NCI-H510A treated with DMSO at 0.1 percent for 48 hours (cell line): Measurements from ENCODE around the gene CUL9.
A peak's percentile ranks its signal among the peaks of the same experiment; 100 is the strongest.

Experiments
- DNase-seq: peaks from one replicate; lab custom pipeline; 2025; lab: John Stamatoyannopoulos, UW

The CUL9 gene

DNA sequence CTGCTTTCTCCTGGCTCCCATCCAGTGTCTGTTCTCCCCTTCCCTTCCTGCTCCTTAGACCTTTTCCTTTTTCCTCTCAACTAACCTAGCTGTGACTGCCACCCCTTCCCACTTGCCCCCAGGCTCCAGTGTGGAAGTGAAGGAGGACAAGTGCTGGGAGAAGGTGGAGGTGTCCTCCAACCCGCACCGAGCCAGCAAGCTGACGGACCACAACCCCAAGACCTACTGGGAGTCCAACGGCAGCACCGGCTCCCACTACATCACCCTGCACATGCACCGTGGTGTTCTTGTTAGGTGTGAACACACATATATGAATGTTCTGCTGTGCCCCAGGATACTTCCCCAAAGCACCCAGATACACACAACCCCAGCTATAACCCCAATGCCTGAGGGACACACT, 18.5 kb downstream of the CUL9 start:
- DNase-seq, result no peak

DNA sequence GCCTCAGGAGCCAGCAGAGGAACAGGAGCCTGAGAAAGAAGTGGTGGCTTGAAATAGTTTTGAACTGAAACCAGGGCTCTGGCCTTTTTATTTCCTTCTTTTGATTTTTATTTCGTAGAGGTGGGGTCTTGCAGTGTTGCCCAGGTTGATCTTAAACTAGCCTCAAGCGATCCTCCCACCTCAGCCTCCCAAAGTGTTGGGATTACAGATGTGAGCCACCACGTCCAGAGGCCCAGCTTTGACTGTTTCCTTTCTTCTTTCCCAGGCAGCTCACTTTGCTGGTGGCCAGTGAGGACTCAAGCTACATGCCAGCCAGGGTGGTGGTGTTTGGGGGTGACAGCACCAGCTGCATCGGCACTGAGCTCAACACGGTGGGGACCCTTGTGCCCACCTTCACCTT, 20.5 kb downstream of the CUL9 start:
- DNase-seq, result no peak

DNA sequence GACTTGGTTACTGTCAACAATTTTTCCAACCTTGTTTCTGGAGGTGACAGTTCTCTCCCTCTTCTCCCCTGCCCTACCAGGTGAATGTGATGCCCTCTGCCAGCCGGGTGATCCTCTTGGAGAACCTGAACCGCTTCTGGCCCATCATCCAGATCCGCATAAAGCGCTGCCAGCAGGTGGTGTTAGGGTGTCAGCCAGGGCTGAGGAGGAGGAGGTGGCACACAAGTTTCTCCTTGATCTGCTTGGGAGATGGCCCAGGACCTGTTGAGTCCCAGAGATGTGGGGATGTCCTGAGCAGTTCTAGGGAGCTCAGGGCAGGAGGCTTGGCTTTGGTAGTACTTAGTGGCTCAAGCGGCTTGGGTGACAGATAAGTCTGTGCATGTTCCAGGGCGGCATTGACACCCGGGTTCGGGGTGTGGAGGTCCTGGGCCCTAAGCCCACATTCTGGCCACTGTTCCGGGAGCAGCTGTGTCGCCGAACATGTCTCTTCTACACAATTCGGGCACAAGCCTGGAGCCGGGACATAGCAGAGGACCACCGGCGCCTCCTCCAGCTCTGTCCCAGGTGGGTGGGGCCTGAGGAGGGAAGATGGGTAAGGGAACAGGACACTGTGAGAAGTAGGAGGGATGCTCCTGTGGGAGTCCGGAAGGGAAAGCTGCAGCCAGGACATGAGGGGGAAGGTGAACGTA, 21.2 kb downstream of the CUL9 start:
- DNase-seq, result no peak

DNA sequence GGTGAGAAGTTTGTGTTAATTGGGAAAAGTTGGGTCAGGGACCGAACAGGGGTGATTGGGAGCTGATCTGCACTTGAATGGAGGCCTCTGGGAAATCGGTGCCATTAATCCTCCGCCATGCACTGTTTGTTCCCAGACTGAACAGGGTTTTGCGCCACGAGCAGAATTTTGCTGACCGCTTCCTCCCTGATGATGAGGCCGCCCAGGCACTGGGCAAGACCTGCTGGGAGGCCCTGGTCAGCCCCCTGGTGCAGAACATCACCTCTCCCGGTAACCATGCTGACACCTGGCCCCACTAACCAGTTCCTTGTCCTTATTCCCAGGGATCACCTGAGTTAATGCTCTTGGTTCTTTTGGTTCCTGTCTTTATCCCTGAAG, 21.7 kb downstream of the CUL9 start:
- DNase-seq, result no peak

DNA sequence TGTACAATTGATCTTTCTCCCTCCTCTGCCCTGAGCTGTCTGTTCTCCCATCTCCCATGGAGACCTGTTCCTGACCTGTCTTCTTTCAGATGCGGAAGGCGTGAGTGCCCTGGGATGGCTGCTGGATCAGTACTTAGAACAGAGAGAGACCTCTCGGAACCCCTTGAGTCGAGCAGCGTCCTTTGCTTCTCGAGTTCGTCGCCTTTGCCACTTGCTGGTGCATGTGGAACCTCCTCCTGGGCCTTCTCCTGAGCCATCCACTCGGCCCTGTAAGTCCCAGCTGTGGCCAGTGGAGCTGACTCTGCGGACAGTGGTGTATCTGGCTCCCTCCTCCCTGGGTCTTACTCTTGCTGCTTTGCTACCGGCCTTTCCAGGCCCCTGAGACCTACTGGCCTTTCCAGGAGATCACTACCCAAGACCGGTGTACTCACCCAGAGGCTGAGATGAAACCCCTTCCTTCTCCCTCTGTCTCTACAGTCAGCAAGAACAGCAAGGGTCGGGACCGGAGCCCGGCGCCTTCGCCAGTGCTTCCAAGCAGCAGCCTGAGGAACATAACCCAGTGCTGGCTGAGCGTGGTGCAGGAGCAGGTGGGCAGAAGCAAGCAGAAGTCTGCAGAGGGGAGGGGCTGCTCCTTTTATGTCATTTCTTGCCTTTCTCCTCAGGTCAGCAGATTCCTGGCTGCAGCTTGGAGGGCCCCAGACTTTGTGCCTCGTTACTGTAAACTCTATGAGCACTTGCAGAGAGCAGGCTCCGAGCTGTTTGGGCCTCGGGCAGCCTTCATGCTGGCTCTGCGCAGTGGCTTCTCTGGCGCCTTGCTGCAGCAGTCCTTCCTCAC, 22.5 kb downstream of the CUL9 start:
- DNase-seq, result no peak

DNA sequence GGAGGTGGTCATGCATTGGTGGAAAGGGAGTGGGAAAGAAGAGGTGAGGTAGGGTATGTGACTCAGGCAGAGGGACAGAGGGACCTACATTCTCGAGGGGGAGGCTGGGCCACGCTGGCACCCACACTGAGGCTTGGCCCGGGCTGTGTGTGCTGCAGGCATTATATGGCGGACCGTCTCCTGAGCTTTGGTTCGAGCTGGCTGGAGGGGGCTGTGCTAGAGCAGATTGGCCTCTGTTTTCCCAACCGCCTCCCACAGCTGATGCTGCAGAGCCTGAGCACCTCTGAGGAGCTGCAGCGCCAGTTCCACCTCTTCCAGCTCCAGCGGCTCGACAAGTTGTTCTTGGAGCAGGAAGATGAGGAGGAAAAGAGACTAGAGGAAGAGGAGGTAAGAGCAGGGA, 23.9 kb downstream of the CUL9 start:
- no peak for DNase-seq

DNA sequence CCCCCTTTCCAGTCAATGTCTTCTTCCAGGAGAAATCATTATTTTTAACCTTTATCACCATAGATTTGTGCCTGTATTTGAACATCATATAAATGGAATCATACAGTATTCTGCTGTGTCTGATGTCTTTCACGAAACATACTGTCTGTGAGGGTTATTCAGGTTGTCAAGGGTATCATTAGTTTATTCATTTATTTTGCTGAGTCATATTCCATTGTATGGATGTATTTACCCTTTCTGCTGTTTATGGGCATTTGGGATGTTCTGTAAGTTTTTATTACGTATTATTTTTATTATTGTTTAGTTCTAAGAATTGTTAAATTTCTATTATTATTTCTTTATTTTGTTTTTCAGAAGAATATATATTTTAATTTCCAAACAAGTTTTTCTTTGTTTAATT, 25.3 kb downstream of the CUL9 start:
- DNase-seq, result no peak

DNA sequence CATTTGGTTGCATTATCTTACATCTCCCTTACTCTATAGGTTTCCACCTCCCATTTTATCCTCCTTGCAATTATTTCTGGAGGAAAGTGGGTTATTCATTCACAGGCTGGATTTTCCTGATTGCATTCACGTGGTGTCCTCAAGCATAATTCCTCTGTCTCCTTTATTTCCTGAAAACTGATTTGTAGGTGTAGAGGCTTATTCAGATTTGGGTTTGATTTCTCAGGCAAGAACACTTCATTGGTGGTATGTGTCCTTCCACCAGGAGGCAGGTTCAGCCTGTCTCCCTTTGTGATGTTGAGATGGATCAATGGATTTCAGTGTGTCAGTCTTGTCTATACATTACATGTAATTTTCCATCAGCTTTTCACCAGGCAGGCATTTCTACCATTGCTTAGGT, 30.0 kb downstream of the CUL9 start:
- no peak for DNase-seq

DNA sequence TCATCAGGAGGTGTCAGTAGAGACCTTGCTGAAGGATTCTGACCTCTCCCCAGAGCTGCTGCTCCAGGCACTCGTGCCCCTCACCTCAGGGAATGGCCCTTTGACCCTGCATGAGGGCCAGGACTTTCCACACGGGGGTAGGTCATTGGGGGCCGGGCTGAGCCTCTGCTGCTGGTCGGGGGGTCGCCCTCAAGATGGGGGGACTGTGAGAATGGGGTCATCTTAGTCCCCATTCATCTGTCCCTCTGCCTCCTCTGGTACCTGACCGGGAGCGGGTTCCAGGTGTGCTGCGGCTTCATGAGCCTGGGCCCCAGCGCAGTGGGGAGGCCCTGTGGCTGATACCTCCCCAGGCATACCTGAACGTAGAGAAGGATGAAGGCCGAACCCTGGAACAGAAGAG, 31.4 kb downstream of the CUL9 start:
- DNase-seq, result no peak

DNA sequence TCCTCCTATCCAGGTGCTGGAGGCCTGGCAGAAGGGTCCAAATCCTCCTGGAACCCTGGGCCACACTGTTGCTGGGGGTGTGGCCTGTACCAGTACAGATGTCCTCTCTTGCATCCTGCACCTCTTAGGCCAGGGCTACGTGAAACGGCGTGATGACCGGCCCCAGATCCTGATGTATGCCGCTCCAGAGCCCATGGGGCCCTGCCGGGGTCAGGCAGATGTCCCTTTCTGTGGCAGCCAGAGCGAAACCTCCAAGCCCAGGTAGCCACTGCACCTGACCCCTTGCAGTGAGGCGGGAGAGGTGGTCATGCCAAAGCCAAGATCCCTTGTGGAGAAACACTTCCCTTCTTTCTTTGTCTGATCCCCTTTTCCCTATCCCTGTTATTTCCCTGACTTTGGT, 33.1 kb downstream of the CUL9 start:
- no peak for DNase-seq

DNA sequence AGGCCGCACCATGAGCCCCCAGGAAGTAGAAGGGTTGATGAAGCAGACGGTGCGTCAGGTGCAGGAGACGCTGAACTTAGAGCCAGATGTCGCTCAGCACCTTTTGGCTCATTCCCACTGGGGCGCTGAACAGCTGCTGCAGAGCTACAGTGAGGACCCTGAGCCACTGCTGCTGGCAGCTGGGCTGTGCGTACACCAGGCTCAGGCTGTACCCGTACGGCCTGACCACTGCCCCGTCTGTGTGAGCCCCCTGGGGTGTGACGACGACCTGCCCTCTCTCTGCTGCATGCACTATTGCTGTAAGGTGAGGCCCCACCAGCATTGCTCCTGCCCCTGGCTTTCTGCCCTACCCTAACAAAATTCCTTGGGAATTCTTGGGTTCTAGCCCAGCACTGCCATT, 34.2 kb downstream of the CUL9 start:
- DNase-seq, result no peak

DNA sequence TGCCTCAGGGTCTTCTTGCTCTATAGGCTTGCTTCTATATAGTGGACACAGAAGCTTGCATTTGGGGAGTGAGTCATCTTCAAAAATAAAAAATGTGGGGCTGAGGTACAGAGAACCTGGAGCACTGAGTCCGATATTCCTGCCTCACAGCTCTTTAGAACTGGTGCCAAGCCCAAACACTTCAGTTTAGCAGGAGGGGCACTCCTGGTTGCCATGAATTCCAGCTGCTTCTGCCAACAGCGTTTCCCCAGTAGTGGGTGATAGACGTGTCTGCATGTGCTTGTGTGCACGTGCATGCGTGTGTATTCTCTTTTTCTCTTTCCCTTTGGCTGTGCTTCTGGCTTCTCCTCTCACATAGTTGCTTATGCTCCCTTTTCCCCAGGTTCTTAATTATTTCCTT, 35.4 kb downstream of the CUL9 start:
- DNase-seq, result no peak

DNA sequence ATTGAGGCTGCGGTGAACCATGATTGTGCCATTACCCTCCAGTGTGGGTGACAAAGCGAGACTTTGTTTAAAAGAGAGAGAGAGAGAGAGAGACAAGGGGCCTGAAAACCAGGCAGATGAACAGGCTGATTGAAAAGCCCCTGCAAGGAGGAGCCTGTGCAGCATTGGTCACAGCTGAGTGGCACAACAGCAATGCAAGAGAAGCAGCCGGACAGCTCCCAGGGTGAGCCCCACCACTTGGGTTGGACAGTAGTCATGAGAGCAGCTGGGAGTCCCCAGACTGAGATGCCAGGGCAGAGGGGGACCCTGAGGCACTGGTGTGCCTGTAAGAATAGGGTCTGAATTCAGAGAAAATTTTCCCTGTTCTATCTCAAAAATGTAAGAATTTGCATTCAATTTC, 37.1 kb downstream of the CUL9 start:
- DNase-seq, result no peak

DNA sequence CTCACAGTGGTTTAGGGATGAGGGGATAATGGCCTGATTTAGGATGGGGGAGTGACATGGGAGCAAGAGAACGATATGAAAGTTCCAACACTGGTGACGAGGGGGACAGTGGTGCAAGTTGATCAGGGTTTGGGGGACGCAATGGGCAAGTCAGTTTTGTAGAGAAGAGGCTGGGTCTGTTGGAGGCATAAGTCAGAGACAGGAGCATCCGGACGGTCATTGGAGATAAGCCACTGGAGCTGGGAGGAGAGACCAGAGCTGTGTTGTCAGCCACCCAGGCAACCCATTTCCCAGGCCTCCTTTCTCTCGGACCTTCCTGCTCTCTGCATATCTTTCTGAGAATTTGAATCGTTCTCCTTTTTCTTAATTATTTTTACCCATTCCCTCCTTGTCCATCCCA, 37.8 kb downstream of the CUL9 start:
- DNase-seq, result no peak

DNA sequence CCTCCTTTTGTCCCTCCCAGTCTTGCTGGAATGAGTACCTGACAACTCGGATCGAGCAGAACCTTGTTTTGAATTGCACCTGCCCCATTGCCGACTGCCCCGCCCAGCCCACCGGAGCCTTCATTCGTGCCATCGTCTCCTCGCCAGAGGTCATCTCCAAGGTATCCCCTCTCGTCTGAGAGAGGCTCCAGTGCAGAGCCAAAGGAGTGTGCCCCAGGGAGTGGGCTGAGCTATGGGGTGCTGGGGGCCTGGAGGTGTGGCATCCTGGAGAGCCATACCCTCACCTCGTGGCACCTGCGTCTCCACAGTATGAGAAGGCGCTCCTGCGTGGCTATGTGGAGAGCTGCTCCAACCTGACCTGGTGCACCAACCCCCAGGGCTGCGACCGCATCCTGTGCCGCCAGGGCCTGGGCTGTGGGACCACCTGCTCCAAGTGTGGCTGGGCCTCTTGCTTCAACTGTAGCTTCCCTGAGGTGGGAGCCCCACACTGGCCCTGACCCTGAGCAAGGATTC, 38.5 kb downstream of the CUL9 start:
- no peak for DNase-seq

DNA sequence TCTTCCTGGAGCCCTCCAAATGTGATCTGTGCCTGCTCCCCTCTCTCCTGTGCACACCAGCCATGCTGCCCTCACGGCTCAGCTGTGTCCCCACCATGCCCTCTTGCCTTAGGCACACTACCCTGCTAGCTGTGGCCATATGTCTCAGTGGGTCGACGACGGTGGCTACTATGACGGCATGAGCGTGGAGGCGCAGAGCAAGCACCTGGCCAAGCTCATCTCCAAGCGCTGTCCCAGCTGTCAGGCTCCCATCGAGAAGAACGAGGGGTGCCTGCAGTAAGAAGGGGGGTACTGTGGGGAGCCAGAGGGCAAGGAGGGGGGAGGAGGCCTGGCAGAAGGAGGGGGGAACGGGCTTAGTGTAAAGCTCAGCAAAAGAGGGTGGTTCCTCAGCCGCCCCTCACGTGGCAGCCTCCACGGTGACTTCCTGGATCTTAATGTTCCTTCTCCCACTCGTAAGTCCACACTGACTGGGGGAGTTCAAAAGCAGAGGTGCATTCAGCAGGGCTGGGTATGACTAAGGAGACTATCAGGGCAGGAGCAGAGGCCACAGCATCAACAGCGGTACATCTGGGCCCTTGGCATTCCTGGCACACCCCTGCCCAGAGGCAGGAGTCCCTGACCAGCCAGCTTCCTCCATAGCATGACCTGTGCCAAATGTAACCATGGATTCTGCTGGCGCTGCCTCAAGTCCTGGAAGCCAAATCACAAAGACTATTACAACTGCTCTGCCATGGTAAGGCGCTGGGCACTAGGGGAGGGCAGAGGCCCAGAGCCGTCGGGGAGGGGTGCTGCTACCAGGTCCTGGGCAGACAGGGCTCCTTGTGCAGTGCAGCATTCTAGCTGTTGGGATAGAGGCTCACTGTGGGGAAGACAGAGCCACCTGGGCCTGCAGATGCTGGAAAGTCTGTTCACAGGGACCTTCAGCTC, 39.3 kb downstream of the CUL9 start:
- no peak for DNase-seq

DNA sequence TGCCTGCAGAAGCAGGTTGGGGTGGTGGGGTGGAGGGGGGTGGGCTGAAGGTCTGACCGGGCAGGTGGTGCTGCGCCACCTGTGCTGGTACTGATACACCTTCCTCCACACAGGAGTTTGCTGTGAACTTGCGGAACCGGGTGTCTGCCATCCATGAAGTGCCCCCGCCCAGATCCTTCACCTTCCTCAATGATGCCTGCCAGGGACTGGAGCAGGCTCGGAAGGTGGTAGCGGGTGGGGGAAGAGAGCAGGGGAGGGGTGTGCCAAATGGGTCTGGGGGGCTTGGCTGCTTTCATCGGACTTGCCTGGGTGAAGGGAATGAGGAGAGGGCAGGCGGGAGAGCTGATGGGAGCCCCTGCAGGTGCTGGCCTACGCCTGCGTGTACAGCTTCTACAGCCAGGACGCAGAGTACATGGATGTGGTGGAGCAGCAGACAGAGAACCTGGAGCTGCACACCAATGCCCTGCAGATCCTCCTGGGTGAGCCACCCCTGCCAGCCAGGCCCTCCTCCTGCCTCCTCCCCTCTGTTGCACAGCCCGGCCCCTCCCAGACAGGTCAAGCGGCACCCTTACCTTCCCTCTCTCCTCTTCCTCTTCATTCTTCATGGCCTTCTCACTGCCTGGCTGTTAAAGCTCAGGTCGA, 40.5 kb downstream of the CUL9 start:
- no peak for DNase-seq

DNA sequence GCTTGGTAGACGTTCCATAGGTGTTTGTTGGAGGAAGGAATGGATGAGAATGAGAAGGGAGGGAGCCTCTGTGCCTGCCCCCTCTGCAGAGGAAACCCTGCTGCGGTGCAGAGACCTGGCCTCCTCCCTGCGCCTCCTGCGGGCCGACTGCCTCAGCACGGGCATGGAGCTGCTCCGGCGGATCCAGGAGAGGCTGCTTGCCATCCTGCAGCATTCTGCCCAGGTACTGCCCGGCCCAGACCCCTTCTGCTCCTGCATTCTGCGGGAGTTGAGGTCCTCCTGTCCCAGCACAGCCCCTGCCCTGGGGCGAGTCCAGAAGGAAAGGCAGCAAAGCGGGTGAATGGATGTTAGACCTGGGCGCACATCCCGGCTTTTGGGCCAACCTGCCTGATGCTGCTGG, 41.2 kb downstream of the CUL9 start:
- DNase-seq, result no peak

DNA sequence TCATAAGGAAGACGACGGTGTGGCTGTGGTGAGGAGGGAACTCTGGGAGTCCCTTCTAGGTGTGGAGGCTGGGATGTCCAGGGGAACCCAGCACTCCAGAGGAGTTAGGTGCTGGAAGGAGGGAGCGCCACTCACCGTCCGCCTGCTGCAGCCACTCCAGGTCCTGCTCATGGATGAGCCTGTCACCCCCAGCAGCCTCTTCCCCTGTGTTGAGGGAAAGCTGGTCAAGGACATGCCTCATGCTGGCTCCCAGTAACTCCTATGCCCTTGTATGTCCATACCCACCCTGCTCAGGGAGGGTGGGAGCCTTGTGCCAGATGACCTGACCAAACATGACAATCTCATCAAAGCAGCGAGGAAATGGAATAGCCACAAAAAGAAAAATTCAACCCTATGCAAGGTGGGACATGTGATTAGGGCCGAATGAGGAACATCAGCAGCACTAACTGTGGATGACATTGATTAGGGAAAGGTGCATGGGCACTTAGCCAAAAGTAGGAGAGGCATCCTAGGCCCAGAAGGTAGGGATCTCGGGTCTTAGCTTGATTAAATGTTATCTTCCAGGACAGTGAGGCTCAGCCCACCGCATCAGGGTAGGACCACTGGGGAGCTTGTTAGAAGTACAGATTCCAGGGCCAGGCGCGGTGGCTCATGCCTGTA, 44.3 kb downstream of the CUL9 start:
- DNase-seq, result no peak

DNA sequence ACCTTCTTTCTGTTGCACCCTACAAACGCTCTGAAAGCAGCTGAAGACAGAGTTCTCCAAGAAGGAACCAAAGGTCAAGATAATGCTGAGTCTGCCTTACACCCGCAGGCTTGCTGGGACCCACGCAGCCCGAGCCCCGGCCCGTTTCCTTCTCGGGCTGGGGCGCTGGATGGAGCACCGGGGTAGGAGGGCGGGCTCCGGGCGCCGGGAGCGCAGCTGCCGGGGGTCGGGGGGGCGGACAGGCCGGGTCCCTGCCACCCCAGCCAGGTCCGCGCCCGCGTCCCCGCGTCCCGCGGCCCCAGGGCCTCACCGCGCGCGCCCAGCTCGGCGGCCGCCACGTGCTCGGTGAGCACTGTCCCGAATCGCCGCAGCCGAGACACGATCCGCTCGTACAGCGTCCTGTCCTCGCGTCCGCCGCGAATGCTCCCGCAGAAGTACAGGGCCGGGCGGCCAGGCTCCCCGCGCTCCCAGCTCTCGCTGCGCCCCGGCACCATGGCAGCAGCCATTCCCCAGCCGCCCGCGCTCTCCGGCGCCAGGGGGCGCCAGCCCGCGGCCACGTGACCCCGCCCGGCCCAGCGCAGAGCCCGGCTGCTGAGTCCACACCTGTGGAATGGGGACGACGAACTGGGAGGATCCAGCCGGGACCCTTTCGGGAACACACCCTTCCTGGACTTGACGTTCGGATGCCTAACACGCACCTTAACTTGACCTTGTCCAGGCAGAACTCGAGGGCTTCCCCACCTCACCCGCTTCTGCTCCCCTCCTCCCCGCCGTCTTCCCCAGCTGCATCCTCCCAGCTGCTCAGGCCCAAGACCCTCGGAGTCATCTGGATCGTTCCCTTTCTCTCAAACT, 47.2 kb downstream of the CUL9 start, which contains the start of gene DNPH1:
Gene DNPH1, minus strand, starts transcription at position 531 of the 852 bp plus-strand sequence. Its CDS starts 25 bp downstream, at position 506.
- peak; percentile 71 for DNase-seq
